Measurements from ENCODE around the gene CHAD.

GRCh38 chr17:50479522-50480141, 11.0 kb upstream of the CHAD start:
- TF ChIP-seq RFX5 (IDR thresholded peaks at IDR 0.05; ENCODE audit: low read depth, low read length) (no peak), CTCF (conservative IDR thresholded peaks at IDR 0.05; ENCODE audit: low read depth, low read length) (peak; percentile 52), POLR2A (IDR thresholded peaks at IDR 0.05; ENCODE audit: low read depth, low read length) (no peak), SMC3 (IDR thresholded peaks at IDR 0.05; ENCODE audit: low read depth, low read length) (no peak)
